Measurements from ENCODE around the gene KSR2. TPM values are rescaled to one million over a fixed set of nuclear protein-coding genes. Genes with fewer than 3 reads are reported as not detected.

KSR2 gene
- total RNA-seq, 1 donor: under 0.01 TPM

DNA sequence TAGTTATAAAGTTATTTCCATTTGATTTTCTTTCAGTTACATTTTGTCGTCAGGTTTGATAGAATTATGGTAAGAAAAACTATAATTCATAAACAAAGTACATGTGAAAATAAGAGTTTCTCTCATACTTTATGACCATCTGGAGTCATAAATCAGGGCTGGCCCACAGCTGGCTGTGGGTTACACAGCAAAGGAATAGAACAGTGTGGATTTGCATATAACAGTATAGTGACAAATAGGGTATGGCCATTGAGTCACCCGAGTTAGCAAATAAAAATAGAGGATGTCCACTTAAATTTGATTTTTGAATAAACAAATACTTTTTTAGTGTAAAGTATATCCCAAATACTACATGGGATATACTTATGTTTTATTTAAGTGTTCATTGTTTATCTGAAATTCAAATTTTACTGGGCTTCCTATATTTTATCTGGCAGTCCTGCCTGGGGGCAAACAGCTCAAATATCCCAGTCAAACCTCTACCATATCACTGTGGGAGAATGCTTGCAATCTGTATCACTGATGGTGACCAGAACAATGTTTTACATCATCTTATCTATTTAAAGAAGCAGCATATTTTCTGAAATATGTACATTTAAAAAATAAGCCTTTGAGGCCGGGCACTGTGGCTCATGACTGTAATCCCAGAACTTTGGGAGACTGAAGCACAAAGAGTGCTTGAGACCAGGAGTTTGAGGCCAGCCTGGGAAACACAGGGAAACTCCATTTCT, 65.5 kb downstream of the KSR2 start:
- no peak for DNase-seq (ENCODE audit: insufficient read length, low spot score, missing footprints)
- no peak for TF ChIP-seq CTCF (IDR thresholded peaks at IDR 0.05; ENCODE audit: extremely low read depth, low read depth, low read length)

DNA sequence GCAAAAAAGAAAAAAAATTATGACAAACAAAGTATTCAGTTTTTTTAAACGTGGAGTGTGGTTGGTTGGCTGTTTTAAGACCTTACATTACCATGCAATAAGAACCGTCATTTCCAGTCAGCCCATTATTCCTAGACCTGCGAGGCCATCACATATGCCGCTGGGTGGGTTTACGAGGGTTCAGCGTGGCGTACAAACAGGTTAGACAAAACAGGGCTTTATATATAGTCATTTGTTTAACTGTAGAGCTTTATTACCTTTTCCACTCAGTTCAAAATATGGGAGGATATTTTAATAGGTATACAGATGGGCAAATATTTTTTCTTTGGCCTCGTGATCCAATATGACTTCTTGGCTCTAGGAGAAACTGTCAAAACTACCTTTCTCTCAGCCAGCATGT, 67.2 kb downstream of the KSR2 start:
- no peak for DNase-seq (ENCODE audit: insufficient read length, low spot score, missing footprints)
- no peak overlapping the region for H2AFZ ChIP-seq (ENCODE audit: low read length)
- H3K79me2 ChIP-seq (ENCODE audit: insufficient read depth, low read length): no peaks in the 10 kb centered on the region
- peaks cover 2% of the 10 kb centered on the region for H3K9me3 ChIP-seq (ENCODE audit: low read depth, low read length)
- H3K27me3 ChIP-seq (ENCODE audit: insufficient read depth, low read length): no peaks in the 10 kb centered on the region
- no peak for TF ChIP-seq CTCF (IDR thresholded peaks at IDR 0.05; ENCODE audit: extremely low read depth, low read depth, low read length)
- H3K4me3 ChIP-seq (ENCODE audit: insufficient read depth, low read length): no peak overlapping the region
- H3K27ac ChIP-seq (ENCODE audit: low read depth, low read length): no peak overlapping the region
- H3K36me3 ChIP-seq (ENCODE audit: insufficient read depth, low read length): no peaks in the 10 kb centered on the region
- H3K4me2 ChIP-seq (ENCODE audit: insufficient read depth, low read length): no peak overlapping the region
- no peaks in the 10 kb centered on the region for H3K4me1 ChIP-seq (ENCODE audit: insufficient read depth, low read length)
- H4K20me1 ChIP-seq (ENCODE audit: insufficient read depth, low read length): no peaks in the 10 kb centered on the region

More for the DNA sequence above, 65.5 kb downstream of the KSR2 start:
- H3K4me2 ChIP-seq (ENCODE audit: insufficient read depth, low read length): no peak overlapping the region
- H3K27me3 ChIP-seq (ENCODE audit: insufficient read depth, low read length): no peaks in the 10 kb centered on the region
- no peak overlapping the region for H2AFZ ChIP-seq (ENCODE audit: low read length)
- H4K20me1 ChIP-seq (ENCODE audit: insufficient read depth, low read length): no peaks in the 10 kb centered on the region
- no peaks in the 10 kb centered on the region for H3K4me1 ChIP-seq (ENCODE audit: insufficient read depth, low read length)
- no peak overlapping the region for H3K27ac ChIP-seq (ENCODE audit: low read depth, low read length)
- no peaks in the 10 kb centered on the region for H3K36me3 ChIP-seq (ENCODE audit: insufficient read depth, low read length)
- H3K4me3 ChIP-seq (ENCODE audit: insufficient read depth, low read length): no peak overlapping the region
- H3K79me2 ChIP-seq (ENCODE audit: insufficient read depth, low read length): no peaks in the 10 kb centered on the region
- peaks cover 2% of the 10 kb centered on the region for H3K9me3 ChIP-seq (ENCODE audit: low read depth, low read length)

GRCh38 chr12:117900561-117900960, 68.2 kb downstream of the KSR2 start:
- Histone ChIP-seq H3K27ac (ENCODE audit: low read depth, low read length) (no peak overlapping the region), H3K4me2 (ENCODE audit: insufficient read depth, low read length) (no peak overlapping the region), H3K4me3 (ENCODE audit: insufficient read depth, low read length) (no peak overlapping the region), H2AFZ (ENCODE audit: low read length) (no peak overlapping the region), H3K27me3 (ENCODE audit: insufficient read depth, low read length) (no peaks in the 10 kb centered on the region), H4K20me1 (ENCODE audit: insufficient read depth, low read length) (no peaks in the 10 kb centered on the region), H3K9me3 (ENCODE audit: low read depth, low read length) (peaks cover 2% of the 10 kb centered on the region), H3K4me1 (ENCODE audit: insufficient read depth, low read length) (no peaks in the 10 kb centered on the region), H3K79me2 (ENCODE audit: insufficient read depth, low read length) (no peaks in the 10 kb centered on the region), H3K36me3 (ENCODE audit: insufficient read depth, low read length) (no peaks in the 10 kb centered on the region)
- no peak for TF ChIP-seq CTCF (IDR thresholded peaks at IDR 0.05; ENCODE audit: extremely low read depth, low read depth, low read length)
- DNase-seq (ENCODE audit: insufficient read length, low spot score, missing footprints): no peak

DNA sequence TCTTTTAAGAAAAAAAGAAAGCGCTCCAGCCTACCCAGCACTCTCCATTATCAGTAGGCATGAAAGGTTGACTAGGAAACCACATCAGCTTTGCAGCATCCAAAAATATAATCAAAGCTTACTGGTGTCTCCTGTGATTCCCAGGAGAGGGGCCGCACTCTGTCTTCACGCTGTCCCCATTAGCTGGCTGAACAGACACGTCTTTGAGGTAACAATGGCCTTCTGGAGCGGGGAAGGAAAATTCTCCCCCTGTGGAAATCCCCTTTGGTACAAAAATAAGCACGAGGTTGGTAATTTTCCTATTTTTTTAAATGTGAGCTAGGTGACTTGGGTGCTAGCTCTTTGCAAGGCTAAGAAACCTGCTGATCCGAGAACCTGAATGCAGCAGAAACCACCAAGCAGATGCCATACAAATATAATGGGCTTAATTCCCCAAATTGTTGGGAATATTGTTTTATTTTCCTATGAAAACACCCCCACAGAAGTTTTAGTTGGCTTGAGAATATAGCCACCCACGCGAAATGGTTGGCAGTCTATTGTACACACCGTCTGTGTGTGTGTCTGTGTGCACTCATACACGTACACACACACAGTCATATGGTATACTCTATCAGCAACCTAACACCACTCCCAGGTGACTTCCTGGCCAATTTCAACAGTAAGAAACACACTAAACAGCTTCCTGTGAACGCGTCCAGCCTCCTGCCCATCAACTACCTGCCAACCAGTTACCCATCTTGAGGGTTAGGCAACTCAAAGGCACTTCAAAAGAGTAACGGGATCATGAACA, 71.2 kb downstream of the KSR2 start:
- Histone ChIP-seq H3K36me3 (ENCODE audit: insufficient read depth, low read length) (no peaks in the 10 kb centered on the region), H4K20me1 (ENCODE audit: insufficient read depth, low read length) (no peaks in the 10 kb centered on the region), H3K79me2 (ENCODE audit: insufficient read depth, low read length) (no peaks in the 10 kb centered on the region), H3K27me3 (ENCODE audit: insufficient read depth, low read length) (no peaks in the 10 kb centered on the region), H2AFZ (ENCODE audit: low read length) (no peak overlapping the region), H3K9me3 (ENCODE audit: low read depth, low read length) (peaks cover 2% of the 10 kb centered on the region), H3K4me3 (ENCODE audit: insufficient read depth, low read length) (no peak overlapping the region), H3K4me2 (ENCODE audit: insufficient read depth, low read length) (no peak overlapping the region), H3K27ac (ENCODE audit: low read depth, low read length) (no peak overlapping the region), H3K4me1 (ENCODE audit: insufficient read depth, low read length) (no peaks in the 10 kb centered on the region)
- no peak for DNase-seq (ENCODE audit: insufficient read length, low spot score, missing footprints)
- no peak for TF ChIP-seq CTCF (IDR thresholded peaks at IDR 0.05; ENCODE audit: extremely low read depth, low read depth, low read length)

All from osteoblast (primary cell).